GM10847 (cell line): ENCODE results near the gene CTIF.

Source experiments
- POLR2A ChIP-seq: IDR thresholded peaks from 2 replicates; pipeline ENCODE4 v1.6.1; 2011; ENCODE audit not compliant: insufficient read length; ENCODE audit errors: extremely low read depth

Gene CTIF

GRCh38 chr18:48880931-48881330 is 342.1 kb downstream of the CTIF start:
- no peak for TF ChIP-seq POLR2A

GRCh38 chr18:48882379-48882778 is 343.5 kb downstream of the CTIF start:
- no peak for TF ChIP-seq POLR2A

GRCh38 chr18:48884306-48884705 is 345.5 kb downstream of the CTIF start:
- no peak for TF ChIP-seq POLR2A

- TF ChIP-seq POLR2A = no peak
Observed at GRCh38 chr18:48884771-48885170, 345.9 kb downstream of the CTIF start.

GRCh38 chr18:48885266-48885923 is 346.6 kb downstream of the CTIF start:
- no peak for TF ChIP-seq POLR2A

- TF ChIP-seq POLR2A = no peak
Observed at GRCh38 chr18:48885924-48886400, 347.1 kb downstream of the CTIF start.

- TF ChIP-seq POLR2A = no peak
Observed at GRCh38 chr18:48886520-48887293, 347.9 kb downstream of the CTIF start.

GRCh38 chr18:48887294-48887904 is 348.6 kb downstream of the CTIF start:
- no peak for TF ChIP-seq POLR2A

GRCh38 chr18:48887905-48888772 is 349.3 kb downstream of the CTIF start:
- no peak for TF ChIP-seq POLR2A

GRCh38 chr18:48888773-48889080 is 349.9 kb downstream of the CTIF start:
- TF ChIP-seq POLR2A = no peak

- TF ChIP-seq POLR2A = no peak
Observed at GRCh38 chr18:48889115-48889941, 350.5 kb downstream of the CTIF start.

- TF ChIP-seq POLR2A = no peak
Observed at GRCh38 chr18:48889981-48890762, 351.3 kb downstream of the CTIF start.

- TF ChIP-seq POLR2A = no peak
Observed at GRCh38 chr18:48891721-48892120, 352.9 kb downstream of the CTIF start.
